Left ventricle myocardium inferior (tissue), 1 donor: ENCODE data around the gene ZNF664. TPM values are rescaled to one million over a fixed set of nuclear protein-coding genes. Genes with fewer than 3 reads are reported as not detected.

Experiments used
- DNase-seq: peaks from one replicate; pipeline ENCODE4 v3.0.0-alpha.2; 2020
- H3K27ac ChIP-seq: fragments of 200-600 bp; replicated peaks from 2 replicates; pipeline ENCODE4 v1.8.0; 2021
- H3K27me3 ChIP-seq: fragments of 200-600 bp; 2 replicates; pipeline ENCODE4 v1.8.0; 2021; ENCODE audit warnings: low read depth
- H3K36me3 ChIP-seq: fragments of 200-600 bp; 2 replicates; pipeline ENCODE4 v1.8.0; 2021
- H3K4me1 ChIP-seq: fragments of 200-600 bp; 2 replicates; pipeline ENCODE4 v1.8.0; 2021
- H3K4me3 ChIP-seq: fragments of 200-600 bp; 2 replicates; pipeline ENCODE4 v1.8.0; 2021; ENCODE audit warnings: mild to moderate bottlenecking, moderate library complexity
- H3K9me3 ChIP-seq: fragments of 200-600 bp; replicated peaks from 2 replicates; pipeline ENCODE4 v1.8.0; 2021
- intact Hi-C: fragments of 100-400 bp; cut with micrococcal nuclease; formaldehyde crosslinking; loops from one replicate; pipeline ENCODE4 v1.11.0; 2022
- total RNA-seq: library from RNA; stranded (reverse); fragmentation: NEBNext Ultra II Directional; extraction: Animal tissue kit (Norgen Biotek cat#: 25700); gene quantifications from one replicate; pipeline ENCODE4 v1.2.1, GENCODE V29; 2021
- TF ChIP-seq, protein P1 (sequence below): fragments of 200-600 bp; IDR thresholded peaks from 2 replicates; pipeline ENCODE4 v1.8.0; 2021; ENCODE audit warnings: antibody characterized with exemption, mild to moderate bottlenecking, borderline replicate concordance
- donor health status: DM: no; HTN: yes; CAD: no; lungs with severe emphysema.

Gene ZNF664
- total RNA-seq, 1 donor from 2014 or later, result 80.7 TPM

DNA sequence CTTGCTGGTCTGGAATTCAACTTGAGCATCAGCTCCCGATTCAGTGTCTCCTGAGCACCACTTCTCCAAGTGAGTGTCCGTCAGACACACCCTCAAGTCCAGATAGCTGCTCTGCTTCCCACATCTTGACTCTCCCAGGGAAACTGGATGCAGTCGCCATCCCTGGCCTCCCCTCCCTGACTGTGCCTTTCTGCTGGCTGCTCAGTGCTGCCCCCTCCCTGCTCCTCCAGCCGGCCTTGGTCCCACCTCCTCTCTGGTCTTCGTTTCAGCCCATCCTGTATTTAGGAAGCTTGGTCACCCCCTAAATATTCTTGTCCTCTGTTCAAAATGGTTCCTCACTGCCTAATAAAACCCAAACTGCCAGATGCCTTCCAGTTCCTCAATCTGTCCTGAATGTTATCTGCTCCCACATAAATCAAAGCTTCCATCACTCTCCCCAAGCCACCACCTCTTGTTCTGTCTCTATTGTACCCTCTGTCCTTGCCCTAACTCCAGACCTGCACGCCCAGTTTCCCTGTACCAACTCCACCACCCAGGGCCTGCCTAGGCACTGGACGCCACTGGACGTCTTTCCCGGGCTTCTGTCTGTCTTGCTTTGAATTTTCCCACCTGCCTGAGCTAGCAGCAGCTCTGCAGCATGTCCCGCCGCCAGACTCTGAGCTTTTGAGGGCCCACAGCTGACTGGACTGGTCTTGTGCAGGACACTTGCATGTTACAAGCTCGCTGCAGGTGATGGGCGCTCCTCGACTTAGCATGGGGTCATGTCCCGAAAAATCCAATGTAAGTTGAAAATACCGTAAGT is 34.1 kb upstream of the ZNF664 start:
- TF ChIP-seq, protein P1, sequence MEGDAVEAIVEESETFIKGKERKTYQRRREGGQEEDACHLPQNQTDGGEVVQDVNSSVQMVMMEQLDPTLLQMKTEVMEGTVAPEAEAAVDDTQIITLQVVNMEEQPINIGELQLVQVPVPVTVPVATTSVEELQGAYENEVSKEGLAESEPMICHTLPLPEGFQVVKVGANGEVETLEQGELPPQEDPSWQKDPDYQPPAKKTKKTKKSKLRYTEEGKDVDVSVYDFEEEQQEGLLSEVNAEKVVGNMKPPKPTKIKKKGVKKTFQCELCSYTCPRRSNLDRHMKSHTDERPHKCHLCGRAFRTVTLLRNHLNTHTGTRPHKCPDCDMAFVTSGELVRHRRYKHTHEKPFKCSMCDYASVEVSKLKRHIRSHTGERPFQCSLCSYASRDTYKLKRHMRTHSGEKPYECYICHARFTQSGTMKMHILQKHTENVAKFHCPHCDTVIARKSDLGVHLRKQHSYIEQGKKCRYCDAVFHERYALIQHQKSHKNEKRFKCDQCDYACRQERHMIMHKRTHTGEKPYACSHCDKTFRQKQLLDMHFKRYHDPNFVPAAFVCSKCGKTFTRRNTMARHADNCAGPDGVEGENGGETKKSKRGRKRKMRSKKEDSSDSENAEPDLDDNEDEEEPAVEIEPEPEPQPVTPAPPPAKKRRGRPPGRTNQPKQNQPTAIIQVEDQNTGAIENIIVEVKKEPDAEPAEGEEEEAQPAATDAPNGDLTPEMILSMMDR, result peak; percentile 38
- intact Hi-C loops, result no loop called here
- Histone ChIP-seq H3K4me3 (no peak overlapping the region), H3K27me3 (no peaks in the 10 kb centered on the region), H3K36me3 (peaks cover 66% of the 10 kb centered on the region), H3K27ac (no peak overlapping the region), H3K9me3 (peaks cover 4% of the 10 kb centered on the region), H3K4me1 (no peaks in the 10 kb centered on the region)
- DNase-seq, result no peak

DNA sequence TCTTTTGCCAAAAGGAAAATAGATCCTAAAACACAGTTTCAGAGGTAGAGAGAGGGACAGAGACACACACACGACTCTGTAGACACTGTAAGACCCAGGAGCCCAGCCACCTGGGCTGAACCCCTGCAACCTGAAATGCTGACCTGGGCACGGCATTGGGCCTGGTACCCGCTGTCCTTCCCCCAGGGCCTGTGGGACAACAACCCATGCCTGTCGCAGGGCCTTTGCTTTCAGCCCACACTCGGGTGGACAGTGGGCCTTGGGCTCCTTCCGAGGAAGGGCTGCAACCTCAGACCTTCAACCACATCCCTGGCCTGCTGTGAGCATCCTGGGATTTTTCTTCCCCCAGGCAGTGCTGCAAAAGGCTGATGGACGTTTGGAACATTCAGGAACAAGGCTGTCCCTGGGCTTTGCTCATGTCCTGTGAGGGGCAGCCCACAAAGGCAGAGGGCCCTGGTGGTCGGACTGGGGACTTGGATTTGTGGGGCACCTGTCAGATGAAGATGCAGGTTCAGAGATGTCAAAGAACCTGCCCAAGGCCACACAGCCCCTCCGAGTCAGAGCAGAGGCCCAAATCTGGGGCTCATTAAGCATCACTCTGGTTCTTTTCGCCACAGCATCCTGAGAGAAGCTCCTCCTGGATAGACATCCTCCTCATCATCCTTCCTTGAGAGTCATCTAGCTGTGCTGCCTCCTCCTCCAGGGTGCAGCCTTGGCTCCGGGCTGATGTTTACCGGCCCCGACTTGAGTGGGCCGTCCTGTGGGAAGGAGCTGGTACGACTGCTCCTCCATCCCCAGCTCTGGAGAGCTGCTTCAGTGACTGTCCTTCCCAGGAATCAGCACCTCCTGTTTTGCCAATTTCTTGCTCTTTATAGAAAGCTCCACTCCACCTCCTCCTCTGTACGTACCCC is 33.0 kb upstream of the ZNF664 start:
- TF ChIP-seq, protein P1, result no peak
- intact Hi-C loops, result no loop called here
- Histone ChIP-seq H3K36me3 (peaks cover 77% of the 10 kb centered on the region), H3K27me3 (no peaks in the 10 kb centered on the region), H3K9me3 (peaks cover 4% of the 10 kb centered on the region), H3K4me3 (no peak overlapping the region), H3K4me1 (no peaks in the 10 kb centered on the region), H3K27ac (no peak overlapping the region)
- DNase-seq, result no peak

DNA sequence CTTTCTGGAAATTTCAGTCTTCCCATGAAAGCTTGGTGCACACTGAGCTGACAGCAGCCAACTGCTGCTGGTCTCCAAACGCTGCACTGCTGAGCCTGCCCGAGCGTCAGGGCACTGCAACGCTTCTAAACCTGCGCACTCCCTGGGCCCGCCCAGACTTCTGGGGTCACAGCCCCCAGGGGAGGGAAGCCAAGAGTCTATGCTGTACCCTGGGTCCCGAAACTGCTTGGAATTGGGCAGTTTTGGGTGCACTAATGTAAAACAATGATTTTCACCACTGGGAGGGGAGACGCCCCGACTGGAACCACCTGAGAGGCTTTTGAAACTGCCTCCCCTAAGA is 32.4 kb upstream of the ZNF664 start:
- DNase-seq, result no peak
- no peaks in the 10 kb centered on the region for H3K27me3 ChIP-seq
- peaks cover 83% of the 10 kb centered on the region for H3K36me3 ChIP-seq
- TF ChIP-seq, protein P1, result no peak
- no peaks in the 10 kb centered on the region for H3K4me1 ChIP-seq
- no peak overlapping the region for H3K27ac ChIP-seq
- peaks cover 4% of the 10 kb centered on the region for H3K9me3 ChIP-seq
- H3K4me3 ChIP-seq, result no peak overlapping the region
- intact Hi-C loops, result no loop called here

DNA sequence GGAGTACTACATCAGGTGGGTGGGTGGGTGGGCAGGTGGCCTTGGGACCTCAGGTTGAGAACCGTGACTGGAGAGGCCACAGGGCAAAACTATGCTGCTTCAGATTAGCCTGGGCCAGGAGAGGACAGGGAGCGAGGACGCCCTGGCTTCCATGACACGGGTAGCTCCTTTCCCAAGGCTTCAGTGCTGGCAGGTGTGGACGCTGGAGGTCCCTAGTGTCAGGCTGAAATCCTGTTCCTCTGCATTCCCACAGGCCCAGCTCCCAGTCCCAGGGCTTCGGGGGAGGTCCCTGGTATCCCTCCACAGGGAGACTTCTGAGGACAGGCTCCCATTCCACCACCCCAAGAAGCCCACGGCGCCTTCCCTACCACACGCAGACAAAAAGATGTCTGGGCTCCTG is 32.0 kb upstream of the ZNF664 start:
- H3K9me3 ChIP-seq, result peaks cover 4% of the 10 kb centered on the region
- peaks cover 79% of the 10 kb centered on the region for H3K36me3 ChIP-seq
- H3K27me3 ChIP-seq, result no peaks in the 10 kb centered on the region
- peaks cover 2% of the 10 kb centered on the region for H3K4me1 ChIP-seq
- no peak for DNase-seq
- TF ChIP-seq, protein P1, result no peak
- intact Hi-C loops, result no loop called here
- H3K27ac ChIP-seq, result no peak overlapping the region
- H3K4me3 ChIP-seq, result no peak overlapping the region

DNA sequence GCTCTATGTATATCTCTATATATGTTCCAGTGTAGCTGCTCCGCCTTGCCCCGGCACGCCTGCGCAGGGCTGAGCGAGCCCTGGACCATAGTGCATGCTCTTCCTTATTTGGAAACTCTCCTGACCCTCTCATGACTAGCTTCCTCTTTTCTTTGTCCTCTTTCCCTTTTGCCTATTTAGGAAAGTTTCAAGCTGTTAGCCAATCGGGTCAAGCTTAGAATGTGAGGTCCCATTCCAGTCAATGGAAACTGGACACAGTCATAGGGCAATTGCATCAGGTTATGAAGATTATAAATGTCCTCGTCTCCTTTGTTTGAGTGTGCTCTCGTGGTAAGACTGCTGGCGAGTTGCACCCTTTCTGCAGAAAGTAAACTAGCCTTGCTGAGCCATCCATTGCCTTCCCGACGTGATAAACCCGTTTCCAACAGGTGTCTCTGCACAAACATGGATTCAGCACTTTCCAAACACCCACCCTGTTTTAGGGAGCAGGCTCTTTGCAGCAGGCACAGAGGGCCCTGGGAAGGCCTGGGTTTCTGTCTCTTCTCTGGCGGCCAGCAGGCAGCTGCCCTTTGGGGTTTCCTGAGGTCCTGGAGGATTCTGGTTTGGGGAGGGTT is 31.3 kb upstream of the ZNF664 start:
- peaks cover 73% of the 10 kb centered on the region for H3K36me3 ChIP-seq
- TF ChIP-seq, protein P1, result no peak
- peaks cover 10% of the 10 kb centered on the region for H3K4me1 ChIP-seq
- no peaks in the 10 kb centered on the region for H3K27me3 ChIP-seq
- no peak overlapping the region for H3K27ac ChIP-seq
- DNase-seq, result no peak
- no peak overlapping the region for H3K4me3 ChIP-seq
- intact Hi-C loops, result no loop called here
- H3K9me3 ChIP-seq, result peaks cover 4% of the 10 kb centered on the region
